A549 (cell line): Measurements from ENCODE around the gene SRD5A3.

Experiments used
- HDAC2 ChIP-seq: fragments of 200-600 bp; sonication (generic); IDR thresholded peaks from 2 replicates; pipeline ENCODE4 v1.6.1; 2016
- JUN ChIP-seq, 2 experiments: fragments of >200 bp; sonication (Bioruptor Twin); formaldehyde crosslinking; IDR thresholded peaks; 2 replicates in 1 of 2; 3 replicates in 1 of 2; pipeline ENCODE4 v1.6.1; 2016 to 2017
- POLR2A ChIP-seq: IDR thresholded peaks from 2 replicates; pipeline ENCODE4 v1.6.1; 2012; ENCODE audit warnings: mild to moderate bottlenecking, low read length
- RAD21 ChIP-seq, 2 experiments: fragments of >200 bp in 1 of 2; sonication (Bioruptor Twin) in 1 of 2; formaldehyde crosslinking in 1 of 2; IDR thresholded peaks in 1 of 2; conservative IDR thresholded peaks in 1 of 2; 2 replicates in 1 of 2; 3 replicates in 1 of 2; pipeline ENCODE4 v1.6.1; 2012 to 2018; ENCODE audit warnings: inconsistent platforms in 1 of 2
- SMC3 ChIP-seq: fragments of >200 bp; sonication (Bioruptor Twin); formaldehyde crosslinking; IDR thresholded peaks from 3 replicates; pipeline ENCODE4 v1.6.1; 2018; ENCODE audit warnings: inconsistent platforms
- TP53 ChIP-seq: fragments of 250-450 bp; sonication (Bioruptor Pico); IDR thresholded peaks from 2 replicates; pipeline ENCODE4 v1.5.0; 2021; ENCODE audit warnings: mild to moderate bottlenecking, moderate library complexity
- TF ChIP-seq, protein P1 (sequence below): fragments of 250-450 bp; sonication (Bioruptor Pico); IDR thresholded peaks from 2 replicates; pipeline ENCODE4 v1.5.0; 2021; ENCODE audit warnings: mild to moderate bottlenecking, moderate library complexity, borderline replicate concordance
- TF ChIP-seq, protein P2 (sequence below): fragments of >200 bp; sonication (Bioruptor Twin); formaldehyde crosslinking; IDR thresholded peaks from 3 replicates; pipeline ENCODE4 v1.5.1; 2016
- TF ChIP-seq, protein P3 (sequence below): IDR thresholded peaks from 2 replicates; pipeline ENCODE4 v1.6.1; 2012
- TF ChIP-seq, protein P4 (sequence below): fragments of 450-650 bp; IDR thresholded peaks from 2 replicates; pipeline ENCODE4 v1.6.1; 2014; ENCODE audit warnings: antibody characterized with exemption

DNA sequence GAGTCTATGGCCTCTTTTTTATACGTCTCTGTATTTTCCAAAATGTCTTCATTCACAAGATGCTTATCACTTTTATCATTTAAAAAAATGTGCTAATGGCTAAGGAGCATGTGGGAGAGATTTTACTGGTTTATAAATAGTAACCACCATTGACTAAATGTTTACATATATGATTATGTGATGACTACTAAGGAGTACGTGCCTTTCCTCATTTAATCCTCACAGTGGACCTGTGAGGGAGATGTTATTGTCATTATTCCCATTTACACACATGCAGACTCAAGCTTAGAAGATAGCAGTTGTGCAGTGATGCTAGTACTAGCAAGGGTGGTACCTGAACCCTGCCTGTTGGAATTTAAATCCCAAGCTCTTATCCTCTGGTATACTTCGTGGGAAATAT lies 2.4 kb downstream of the SRD5A3 start:
- TF ChIP-seq SMC3 (no peak), POLR2A (no peak), JUN (IDR thresholded peaks at IDR 0.05) (no peak), RAD21 (conservative IDR thresholded peaks at IDR 0.05 in 1 of 2, IDR thresholded peaks at IDR 0.05 in 1 of 2) (no peak), HDAC2 (no peak), TP53 (CRISPR knock-in tag) (no peak)
- TF ChIP-seq, protein P1, sequence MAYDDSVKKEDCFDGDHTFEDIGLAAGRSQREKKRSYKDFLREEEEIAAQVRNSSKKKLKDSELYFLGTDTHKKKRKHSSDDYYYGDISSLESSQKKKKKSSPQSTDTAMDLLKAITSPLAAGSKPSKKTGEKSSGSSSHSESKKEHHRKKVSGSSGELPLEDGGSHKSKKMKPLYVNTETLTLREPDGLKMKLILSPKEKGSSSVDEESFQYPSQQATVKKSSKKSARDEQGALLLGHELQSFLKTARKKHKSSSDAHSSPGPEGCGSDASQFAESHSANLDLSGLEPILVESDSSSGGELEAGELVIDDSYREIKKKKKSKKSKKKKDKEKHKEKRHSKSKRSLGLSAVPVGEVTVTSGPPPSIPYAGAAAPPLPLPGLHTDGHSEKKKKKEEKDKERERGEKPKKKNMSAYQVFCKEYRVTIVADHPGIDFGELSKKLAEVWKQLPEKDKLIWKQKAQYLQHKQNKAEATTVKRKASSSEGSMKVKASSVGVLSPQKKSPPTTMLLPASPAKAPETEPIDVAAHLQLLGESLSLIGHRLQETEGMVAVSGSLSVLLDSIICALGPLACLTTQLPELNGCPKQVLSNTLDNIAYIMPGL (CRISPR knock-in tag) = no peak
- TF ChIP-seq, protein P2, sequence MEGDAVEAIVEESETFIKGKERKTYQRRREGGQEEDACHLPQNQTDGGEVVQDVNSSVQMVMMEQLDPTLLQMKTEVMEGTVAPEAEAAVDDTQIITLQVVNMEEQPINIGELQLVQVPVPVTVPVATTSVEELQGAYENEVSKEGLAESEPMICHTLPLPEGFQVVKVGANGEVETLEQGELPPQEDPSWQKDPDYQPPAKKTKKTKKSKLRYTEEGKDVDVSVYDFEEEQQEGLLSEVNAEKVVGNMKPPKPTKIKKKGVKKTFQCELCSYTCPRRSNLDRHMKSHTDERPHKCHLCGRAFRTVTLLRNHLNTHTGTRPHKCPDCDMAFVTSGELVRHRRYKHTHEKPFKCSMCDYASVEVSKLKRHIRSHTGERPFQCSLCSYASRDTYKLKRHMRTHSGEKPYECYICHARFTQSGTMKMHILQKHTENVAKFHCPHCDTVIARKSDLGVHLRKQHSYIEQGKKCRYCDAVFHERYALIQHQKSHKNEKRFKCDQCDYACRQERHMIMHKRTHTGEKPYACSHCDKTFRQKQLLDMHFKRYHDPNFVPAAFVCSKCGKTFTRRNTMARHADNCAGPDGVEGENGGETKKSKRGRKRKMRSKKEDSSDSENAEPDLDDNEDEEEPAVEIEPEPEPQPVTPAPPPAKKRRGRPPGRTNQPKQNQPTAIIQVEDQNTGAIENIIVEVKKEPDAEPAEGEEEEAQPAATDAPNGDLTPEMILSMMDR = no peak
- TF ChIP-seq, protein P3, sequence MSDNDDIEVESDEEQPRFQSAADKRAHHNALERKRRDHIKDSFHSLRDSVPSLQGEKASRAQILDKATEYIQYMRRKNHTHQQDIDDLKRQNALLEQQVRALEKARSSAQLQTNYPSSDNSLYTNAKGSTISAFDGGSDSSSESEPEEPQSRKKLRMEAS = no peak
- TF ChIP-seq, protein P4, sequence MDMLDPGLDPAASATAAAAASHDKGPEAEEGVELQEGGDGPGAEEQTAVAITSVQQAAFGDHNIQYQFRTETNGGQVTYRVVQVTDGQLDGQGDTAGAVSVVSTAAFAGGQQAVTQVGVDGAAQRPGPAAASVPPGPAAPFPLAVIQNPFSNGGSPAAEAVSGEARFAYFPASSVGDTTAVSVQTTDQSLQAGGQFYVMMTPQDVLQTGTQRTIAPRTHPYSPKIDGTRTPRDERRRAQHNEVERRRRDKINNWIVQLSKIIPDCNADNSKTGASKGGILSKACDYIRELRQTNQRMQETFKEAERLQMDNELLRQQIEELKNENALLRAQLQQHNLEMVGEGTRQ = no peak
